CD14-positive monocyte (primary cell): ENCODE measurements around the gene MT1E. TPM values are rescaled to one million over a fixed set of nuclear protein-coding genes. Genes with fewer than 3 reads are reported as not detected.
"Not testable (repeated sequence)": the region's sequence is repeated elsewhere in the genome, so short reads cannot be mapped to it uniquely, and the experiment has no call there.

Experiments
- DNase-seq, 3 donors: peaks; one replicate each; pipeline ENCODE4 v3.0.0-alpha.2; 2011 to 2022
- H2AFZ ChIP-seq: 2 replicates; pipeline ENCODE4 v1.6.0; 2012; ENCODE audit warnings: mild to moderate bottlenecking, low read depth, low read length, inconsistent platforms; ENCODE audit not compliant: insufficient read depth, poor library complexity, severe bottlenecking
- H3K27ac ChIP-seq, 2 donors: 1 replicate in 1 of 2; 2 replicates in 1 of 2; pipeline ENCODE4 v1.5.1; 2012 to 2013; ENCODE audit warnings: low read length in 2 of 2, control low read depth in 1 of 2, inconsistent platforms in 1 of 2, low read depth in 1 of 2, mild to moderate bottlenecking in 1 of 2
- H3K27me3 ChIP-seq, 2 donors: one replicate each; pipeline versions ENCODE4 v1.6.0 to v1.6.1; 2011 to 2013; ENCODE audit warnings: low read length in 2 of 2; ENCODE audit not compliant: control insufficient read depth in 2 of 2, insufficient read depth in 2 of 2
- H3K36me3 ChIP-seq, 2 donors: replicated peaks in 1 of 2; 1 replicate in 1 of 2; 2 replicates in 1 of 2; pipeline versions ENCODE4 v1.5.1 to v1.6.1; 2012 to 2013; ENCODE audit warnings: low read length in 2 of 2, control low read depth in 1 of 2, inconsistent platforms in 1 of 2, mild to moderate bottlenecking in 1 of 2; ENCODE audit not compliant: insufficient read depth in 2 of 2, control insufficient read depth in 1 of 2
- H3K4me1 ChIP-seq, 2 donors: 1 replicate in 1 of 2; 2 replicates in 1 of 2; pipeline versions ENCODE4 v1.5.1 to v1.6.1; 2012 to 2013; ENCODE audit warnings: low read length in 2 of 2, control low read depth in 1 of 2, inconsistent platforms in 1 of 2, mild to moderate bottlenecking in 1 of 2, moderate library complexity in 1 of 2; ENCODE audit not compliant: insufficient read depth in 2 of 2, control insufficient read depth in 1 of 2
- H3K4me2 ChIP-seq: replicated peaks from 2 replicates; pipeline ENCODE3; 2012; ENCODE audit warnings: low read length, moderate library complexity, mild to moderate bottlenecking; ENCODE audit not compliant: poor library complexity, severe bottlenecking; ENCODE audit errors: extremely low read depth
- H3K4me3 ChIP-seq, 3 experiments: fragments of 200-600 bp in 1 of 3; sonication (generic) in 1 of 3; replicated peaks in 1 of 3; 1 replicate in 2 of 3; 2 replicates in 1 of 3; pipeline ENCODE4 v1.5.1; 2011 to 2013; ENCODE audit warnings: low read length in 3 of 3, mild to moderate bottlenecking in 3 of 3, control low read depth in 2 of 3, low read depth in 2 of 3, inconsistent platforms in 1 of 3, moderate library complexity in 1 of 3
- H3K79me2 ChIP-seq: 2 replicates; pipeline ENCODE4 v1.6.0; 2012; ENCODE audit warnings: mild to moderate bottlenecking, control low read depth, inconsistent platforms, low read length, moderate library complexity; ENCODE audit not compliant: insufficient read depth
- H3K9ac ChIP-seq: 2 replicates; pipeline ENCODE4 v1.6.0; 2017; ENCODE audit warnings: low read length, mild to moderate bottlenecking; ENCODE audit not compliant: insufficient read depth, poor library complexity, severe bottlenecking
- H3K9me3 ChIP-seq, 2 donors: replicated peaks in 1 of 2; 1 replicate in 1 of 2; 2 replicates in 1 of 2; pipeline versions ENCODE4 v1.5.1 to v1.6.1; 2012 to 2013; ENCODE audit warnings: low read length in 2 of 2, control low read depth in 1 of 2; ENCODE audit not compliant: control insufficient read depth in 1 of 2, insufficient read depth in 1 of 2
- H4K20me1 ChIP-seq: 2 replicates; pipeline ENCODE4 v1.6.0; 2012; ENCODE audit warnings: mild to moderate bottlenecking, low read length, control low read depth, moderate library complexity; ENCODE audit not compliant: insufficient read depth
- H3K27ac Mint-ChIP-seq, 7 donors: one replicate each; pipeline ENCODE4 v1.8.0; 2020; ENCODE audit warnings: mild to moderate bottlenecking in 7 of 7, mixed read lengths in 7 of 7, moderate library complexity in 6 of 7, inconsistent platforms in 2 of 7
- H3K27me3 Mint-ChIP-seq, 3 donors: one replicate each; pipeline ENCODE4 v1.8.0; 2021 to 2022; ENCODE audit warnings: low read depth in 3 of 3, mild to moderate bottlenecking in 3 of 3, mixed read lengths in 3 of 3, moderate library complexity in 3 of 3, inconsistent platforms in 1 of 3
- H3K36me3 Mint-ChIP-seq, 2 donors: one replicate each; pipeline ENCODE4 v1.8.0; 2020; ENCODE audit warnings: mixed read lengths in 2 of 2, inconsistent platforms in 1 of 2, mild to moderate bottlenecking in 1 of 2
- H3K4me1 Mint-ChIP-seq: one replicate; pipeline ENCODE4 v1.8.0; 2020; ENCODE audit warnings: mild to moderate bottlenecking, mixed read lengths
- H3K4me3 Mint-ChIP-seq, 2 donors: one replicate each; pipeline ENCODE4 v1.8.0; 2020; ENCODE audit warnings: mild to moderate bottlenecking in 2 of 2, mixed read lengths in 2 of 2, moderate library complexity in 1 of 2
- H3K9me3 Mint-ChIP-seq, 7 donors: one replicate each; pipeline ENCODE4 v1.8.0; 2020 to 2022; ENCODE audit warnings: mixed read lengths in 7 of 7, mild to moderate bottlenecking in 6 of 7, moderate library complexity in 6 of 7, inconsistent platforms in 2 of 7
- WGBS: methylation state at CpG from one replicate; pipeline ENCODE4 v1.1.5; 2013; ENCODE audit warnings: missing lambda C conversion rate; ENCODE audit not compliant: insufficient coverage; 5-methylcytosine and 5-hydroxymethylcytosine counted together
- intact Hi-C, 2 donors: fragments of 100-400 bp; cut with micrococcal nuclease; formaldehyde crosslinking; loops; one replicate each; pipeline versions ENCODE4 v1.15.0 to v1.15.1; 2023
- polyA plus RNA-seq, 3 donors: library from polyadenylated mRNA; depleted of rRNA in 1 of 3; unstranded in 2 of 3; stranded (reverse) in 1 of 3; fragments of 300-500 nt in 2 of 3; fragments of >200 nt in 1 of 3; fragmentation: Illumina TruSeq in 2 of 3; gene quantifications; 1 replicate in 2 of 3; 2 replicates in 1 of 3; pipeline ENCODE4 v1.2.3, GENCODE V29; 2012 to 2021
- TF ChIP-seq, protein P1 (sequence below): fragments of 200-600 bp; IDR thresholded peaks from one replicate; pipeline ENCODE4 v1.8.0; 2022; ENCODE audit warnings: antibody characterized with exemption, mild to moderate bottlenecking

Gene MT1E
- polyA plus RNA-seq, 3 donors: 1.3 to 4.3 (median 4.0) TPM

- TF ChIP-seq, protein P1, sequence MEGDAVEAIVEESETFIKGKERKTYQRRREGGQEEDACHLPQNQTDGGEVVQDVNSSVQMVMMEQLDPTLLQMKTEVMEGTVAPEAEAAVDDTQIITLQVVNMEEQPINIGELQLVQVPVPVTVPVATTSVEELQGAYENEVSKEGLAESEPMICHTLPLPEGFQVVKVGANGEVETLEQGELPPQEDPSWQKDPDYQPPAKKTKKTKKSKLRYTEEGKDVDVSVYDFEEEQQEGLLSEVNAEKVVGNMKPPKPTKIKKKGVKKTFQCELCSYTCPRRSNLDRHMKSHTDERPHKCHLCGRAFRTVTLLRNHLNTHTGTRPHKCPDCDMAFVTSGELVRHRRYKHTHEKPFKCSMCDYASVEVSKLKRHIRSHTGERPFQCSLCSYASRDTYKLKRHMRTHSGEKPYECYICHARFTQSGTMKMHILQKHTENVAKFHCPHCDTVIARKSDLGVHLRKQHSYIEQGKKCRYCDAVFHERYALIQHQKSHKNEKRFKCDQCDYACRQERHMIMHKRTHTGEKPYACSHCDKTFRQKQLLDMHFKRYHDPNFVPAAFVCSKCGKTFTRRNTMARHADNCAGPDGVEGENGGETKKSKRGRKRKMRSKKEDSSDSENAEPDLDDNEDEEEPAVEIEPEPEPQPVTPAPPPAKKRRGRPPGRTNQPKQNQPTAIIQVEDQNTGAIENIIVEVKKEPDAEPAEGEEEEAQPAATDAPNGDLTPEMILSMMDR: no peak
- Mint-ChIP-seq H3K4me3 (peak overlapping the region in 1 of 2 donors; percentile 87), H3K9me3 (peaks cover 0 to 18% (median 4%) of the 10 kb centered on the region in 7 donors), H3K27me3 (peaks cover 88 to 97% (median 93%) of the 10 kb centered on the region in 3 donors), H3K27ac (peak overlapping the region in 2 of 7 donors; percentile 45 to 63), H3K36me3 (peaks cover 1 to 2% of the 10 kb centered on the region in 2 donors), H3K4me1 (peaks cover 27% of the 10 kb centered on the region)
- Histone ChIP-seq H4K20me1 (no peaks in the 10 kb centered on the region), H3K4me1 (peaks cover 11 to 20% of the 10 kb centered on the region in 2 donors), H3K4me3 (no peak overlapping the region), H3K9me3 (peaks cover 0 to 28% of the 10 kb centered on the region in 2 donors), H3K79me2 (no peaks in the 10 kb centered on the region), H3K27ac (no peak overlapping the region), H3K4me2 (peak overlapping the region; percentile 26), H2AFZ (no peak overlapping the region), H3K9ac (no peak overlapping the region), H3K36me3 (no peaks in the 10 kb centered on the region), H3K27me3 (peaks cover 57 to 95% of the 10 kb centered on the region in 2 donors)
- peak in 2 of 3 donors; percentile 8 to 21 for DNase-seq
- intact Hi-C loops: no loop called here
- WGBS: 6% methylated on average over 12 of the region's 19 CpGs
Measured at GRCh38 chr16:56669840-56670619, 44.4 kb downstream of the MT1E start.

- no peak overlapping the region for H3K27ac ChIP-seq
- peaks cover 5 to 7% of the 10 kb centered on the region in 2 donors for H3K36me3 Mint-ChIP-seq
- no peak overlapping the region for H3K9ac ChIP-seq
- peaks cover 89 to 97% (median 94%) of the 10 kb centered on the region in 3 donors for H3K27me3 Mint-ChIP-seq
- no peaks in the 10 kb centered on the region for H3K36me3 ChIP-seq
- H3K9me3 ChIP-seq: peaks cover 0 to 34% of the 10 kb centered on the region in 2 donors
- no CpG with 5 or more reads among the region's 2 CpGs for WGBS
- peak overlapping the region in 1 of 2 donors; percentile 73 for H3K4me3 Mint-ChIP-seq
- no peak overlapping the region for H2AFZ ChIP-seq
- H3K4me2 ChIP-seq: no peak overlapping the region
- H3K27me3 ChIP-seq: peaks cover 57 to 95% of the 10 kb centered on the region in 2 donors
- no peak overlapping the region for H3K4me3 ChIP-seq
- intact Hi-C loops: no loop called here
- no peaks in the 10 kb centered on the region for H3K79me2 ChIP-seq
- peaks cover 0 to 18% (median 6%) of the 10 kb centered on the region in 7 donors for H3K9me3 Mint-ChIP-seq
- H3K27ac Mint-ChIP-seq: no peak overlapping the region
- H3K4me1 ChIP-seq: peaks cover 11 to 21% of the 10 kb centered on the region in 2 donors
- H4K20me1 ChIP-seq: no peaks in the 10 kb centered on the region
- no peak for DNase-seq
- TF ChIP-seq, protein P1: no peak
- H3K4me1 Mint-ChIP-seq: peaks cover 30% of the 10 kb centered on the region
Measured at GRCh38 chr16:56670620-56670934, 45.0 kb downstream of the MT1E start.

- WGBS: no CpG with 5 or more reads among the region's 2 CpGs
- H3K27ac ChIP-seq, H3K9ac ChIP-seq, H3K36me3 Mint-ChIP-seq, H3K27ac Mint-ChIP-seq, intact Hi-C loops, H3K4me2 ChIP-seq, H3K79me2 ChIP-seq, H2AFZ ChIP-seq, H3K36me3 ChIP-seq, H4K20me1 ChIP-seq, H3K4me3 ChIP-seq: not testable (repeated sequence)
- Histone ChIP-seq H3K4me1 (peaks cover 11 to 25% of the 10 kb centered on the region in 2 donors), H3K27me3 (peaks cover 56 to 93% of the 10 kb centered on the region in 2 donors), H3K9me3 (peaks cover 0 to 38% of the 10 kb centered on the region in 2 donors)
- Mint-ChIP-seq H3K4me1 (peaks cover 35% of the 10 kb centered on the region), H3K27me3 (peaks cover 89 to 97% (median 95%) of the 10 kb centered on the region in 3 donors), H3K4me3 (peak overlapping the region in 1 of 2 donors; percentile 73), H3K9me3 (peaks cover 0 to 18% (median 9%) of the 10 kb centered on the region in 7 donors)
- DNase-seq: peak in 1 of 3 donors; percentile 10
Measured at GRCh38 chr16:56671691-56672090, 46.1 kb downstream of the MT1E start.
